H1 (cell line): ENCODE results near the gene KCTD2. TPM values are rescaled to one million over a fixed set of nuclear protein-coding genes. Genes with fewer than 3 reads are reported as not detected.

ENCODE experiments used
- ATF2 ChIP-seq: IDR thresholded peaks from 2 replicates; pipeline ENCODE4 v1.6.1; 2012; ENCODE audit warnings: low read length, inconsistent platforms
- ATF3 ChIP-seq: IDR thresholded peaks from 2 replicates; pipeline ENCODE4 v1.6.1; 2011; ENCODE audit warnings: low read depth, mild to moderate bottlenecking, low read length; ENCODE audit not compliant: insufficient read depth
- FOSL1 ChIP-seq: IDR thresholded peaks from 2 replicates; pipeline ENCODE4 v1.6.1; 2011; ENCODE audit warnings: mild to moderate bottlenecking, low read depth, low read length, moderate library complexity; ENCODE audit not compliant: insufficient read depth
- HDAC6 ChIP-seq: IDR thresholded peaks from one replicate; pipeline ENCODE4 v1.7.1; 2012; ENCODE audit warnings: low read depth, mild to moderate bottlenecking, inconsistent platforms, low read length, moderate library complexity
- JUND ChIP-seq: IDR thresholded peaks from 2 replicates; pipeline ENCODE4 v1.6.1; 2011; ENCODE audit warnings: mild to moderate bottlenecking, improper control_type of control experiment, low read length
- MAFK ChIP-seq: IDR thresholded peaks from 2 replicates; pipeline ENCODE4 v1.6.1; 2012; ENCODE audit warnings: low read depth, mild to moderate bottlenecking, improper control_type of control experiment, low read length
- PHF8 ChIP-seq: fragments of 200-600 bp; sonication (generic); conservative IDR thresholded peaks from 2 replicates; pipeline ENCODE4 v1.7.1; 2012; ENCODE audit warnings: low read depth, mild to moderate bottlenecking, inconsistent platforms, low read length, moderate library complexity
- SP1 ChIP-seq: IDR thresholded peaks from 2 replicates; pipeline ENCODE4 v1.6.1; 2011; ENCODE audit warnings: low read depth, low read length
- SP4 ChIP-seq: IDR thresholded peaks from 2 replicates; pipeline ENCODE4 v1.6.1; 2012; ENCODE audit warnings: low read length, inconsistent platforms
- polyA plus RNA-seq, 7 experiments: library from polyadenylated mRNA; depleted of rRNA in 3 of 7; stranded (reverse) in 5 of 7; unstranded in 2 of 7; fragments of >200 nt in 5 of 7; fragments of 200-250 nt in 2 of 7; gene quantifications; 1 replicate in 5 of 7; 2 replicates in 1 of 7; 4 replicates in 1 of 7; pipeline versions ENCODE4 v1.2.1 to v1.2.3, GENCODE V29; 2011 to 2013; ENCODE audit warnings: missing spikeins in 2 of 7, mixed read lengths in 2 of 7
- total RNA-seq: library from RNA; stranded (reverse); fragmentation: NEBNext Ultra II Directional; extraction: Animal tissue kit (Norgen Biotek cat#: 25700); gene quantifications from 2 replicates; pipeline ENCODE4 v1.2.1, GENCODE V29; 2021

KCTD2 gene
- total and polyA plus RNA-seq, 2 of the 8 experiments (the other 6 are each of a cell fraction or from before 2014, with no cell fraction given), result 33.7 to 36.8 TPM

DNA sequence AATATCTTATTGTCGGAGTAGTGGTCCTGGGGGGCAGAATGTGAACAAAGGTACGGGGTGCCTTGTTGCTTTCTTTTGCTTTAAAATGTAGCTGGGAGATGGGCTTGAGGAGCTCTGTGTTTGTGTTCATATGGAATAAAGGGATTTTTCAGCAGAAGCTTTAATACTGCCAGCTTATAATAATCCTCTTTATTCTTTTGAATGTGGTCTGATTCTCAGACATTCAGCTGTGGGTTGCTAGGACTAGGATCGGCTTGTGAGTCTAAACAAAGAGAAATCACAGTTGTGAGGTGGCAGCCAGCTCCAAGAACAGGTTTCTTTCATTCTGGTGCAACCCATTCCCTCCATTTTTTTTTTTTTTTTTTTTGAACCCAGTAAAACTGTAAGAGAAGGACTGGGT is 27.3 kb upstream of the KCTD2 start (continued):
- no peak for TF ChIP-seq PHF8
- no peak for TF ChIP-seq ATF3
- TF ChIP-seq ATF2, result no peak
- no peak for TF ChIP-seq FOSL1
- TF ChIP-seq HDAC6, result no peak
- no peak for TF ChIP-seq SP1
- TF ChIP-seq MAFK, result no peak
- TF ChIP-seq SP4, result no peak
- TF ChIP-seq JUND, result no peak
